SIG-M5 (cell line): ENCODE measurements around the gene GPR158.
"Not testable (repeated sequence)": the region's sequence is repeated elsewhere in the genome, so short reads cannot be mapped to it uniquely, and the experiment has no call there.

Experiments
- DNase-seq: peaks from one replicate; lab custom pipeline; 2025; lab: John Stamatoyannopoulos, UW

GPR158 gene, protein sequence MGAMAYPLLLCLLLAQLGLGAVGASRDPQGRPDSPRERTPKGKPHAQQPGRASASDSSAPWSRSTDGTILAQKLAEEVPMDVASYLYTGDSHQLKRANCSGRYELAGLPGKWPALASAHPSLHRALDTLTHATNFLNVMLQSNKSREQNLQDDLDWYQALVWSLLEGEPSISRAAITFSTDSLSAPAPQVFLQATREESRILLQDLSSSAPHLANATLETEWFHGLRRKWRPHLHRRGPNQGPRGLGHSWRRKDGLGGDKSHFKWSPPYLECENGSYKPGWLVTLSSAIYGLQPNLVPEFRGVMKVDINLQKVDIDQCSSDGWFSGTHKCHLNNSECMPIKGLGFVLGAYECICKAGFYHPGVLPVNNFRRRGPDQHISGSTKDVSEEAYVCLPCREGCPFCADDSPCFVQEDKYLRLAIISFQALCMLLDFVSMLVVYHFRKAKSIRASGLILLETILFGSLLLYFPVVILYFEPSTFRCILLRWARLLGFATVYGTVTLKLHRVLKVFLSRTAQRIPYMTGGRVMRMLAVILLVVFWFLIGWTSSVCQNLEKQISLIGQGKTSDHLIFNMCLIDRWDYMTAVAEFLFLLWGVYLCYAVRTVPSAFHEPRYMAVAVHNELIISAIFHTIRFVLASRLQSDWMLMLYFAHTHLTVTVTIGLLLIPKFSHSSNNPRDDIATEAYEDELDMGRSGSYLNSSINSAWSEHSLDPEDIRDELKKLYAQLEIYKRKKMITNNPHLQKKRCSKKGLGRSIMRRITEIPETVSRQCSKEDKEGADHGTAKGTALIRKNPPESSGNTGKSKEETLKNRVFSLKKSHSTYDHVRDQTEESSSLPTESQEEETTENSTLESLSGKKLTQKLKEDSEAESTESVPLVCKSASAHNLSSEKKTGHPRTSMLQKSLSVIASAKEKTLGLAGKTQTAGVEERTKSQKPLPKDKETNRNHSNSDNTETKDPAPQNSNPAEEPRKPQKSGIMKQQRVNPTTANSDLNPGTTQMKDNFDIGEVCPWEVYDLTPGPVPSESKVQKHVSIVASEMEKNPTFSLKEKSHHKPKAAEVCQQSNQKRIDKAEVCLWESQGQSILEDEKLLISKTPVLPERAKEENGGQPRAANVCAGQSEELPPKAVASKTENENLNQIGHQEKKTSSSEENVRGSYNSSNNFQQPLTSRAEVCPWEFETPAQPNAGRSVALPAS (N-terminal part only)

GRCh38 chr10:25174461-25175230 lies at the start of gene GPR158:
GPR158 (plus strand) TSS chr10:25175001; CDS start chr10:25175421, 420 bp downstream.
- no peak for DNase-seq

GRCh38 chr10:25125201-25125611 lies 49.6 kb upstream of the GPR158 start:
- no peak for DNase-seq

- no peak for DNase-seq
Observed at GRCh38 chr10:25129592-25129991, 45.2 kb upstream of the GPR158 start.

DNA sequence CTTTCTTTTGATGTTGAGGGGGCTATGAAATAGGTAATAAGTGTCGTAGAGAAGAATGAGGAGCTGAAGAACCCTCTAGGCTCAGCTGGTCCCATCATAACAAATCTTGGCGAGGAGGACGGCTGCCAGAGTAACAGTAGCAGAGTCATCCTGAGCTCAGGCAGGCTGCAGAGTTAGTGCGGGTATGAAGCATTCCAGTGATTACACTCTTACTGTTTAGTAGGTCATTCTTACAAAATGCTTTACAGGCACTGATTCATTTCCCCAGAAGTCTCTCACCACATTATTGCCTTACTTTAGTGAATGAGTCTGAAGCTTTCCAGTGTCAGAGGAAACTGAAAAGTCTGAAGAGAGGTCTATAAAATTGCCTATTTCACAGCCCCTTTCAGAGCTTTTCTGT lies 43.9 kb upstream of the GPR158 start:
- DNase-seq: no peak

- no peak for DNase-seq
Observed at GRCh38 chr10:25142116-25142864, 32.5 kb upstream of the GPR158 start.

- DNase-seq: no peak
Observed at GRCh38 chr10:25157650-25158049, 17.2 kb upstream of the GPR158 start.

GRCh38 chr10:25159591-25159990 lies 15.2 kb upstream of the GPR158 start:
- DNase-seq: no peak

DNA sequence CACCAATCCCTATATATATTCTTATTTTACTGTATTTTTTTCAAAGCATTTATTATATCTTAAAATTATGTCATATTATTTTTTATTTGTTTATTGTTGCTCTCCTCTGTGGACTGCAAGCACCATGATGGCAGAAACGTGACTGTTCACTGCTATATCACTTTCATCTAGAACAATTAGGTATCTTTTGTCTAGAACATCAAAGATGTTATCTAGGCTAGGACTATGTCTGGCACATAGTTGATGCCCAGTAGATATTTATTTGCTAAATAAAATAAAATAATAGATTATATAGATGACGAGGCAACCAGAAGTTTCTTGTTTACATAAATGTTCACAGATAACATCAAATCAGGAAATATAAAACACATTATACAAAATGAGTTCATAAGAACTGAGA lies 12.4 kb upstream of the GPR158 start:
- no peak for DNase-seq

- not testable (repeated sequence) for DNase-seq
Observed at GRCh38 chr10:25163464-25163863, 11.3 kb upstream of the GPR158 start.

- no peak for DNase-seq
Observed at GRCh38 chr10:25169740-25170139, 5.1 kb upstream of the GPR158 start.

DNA sequence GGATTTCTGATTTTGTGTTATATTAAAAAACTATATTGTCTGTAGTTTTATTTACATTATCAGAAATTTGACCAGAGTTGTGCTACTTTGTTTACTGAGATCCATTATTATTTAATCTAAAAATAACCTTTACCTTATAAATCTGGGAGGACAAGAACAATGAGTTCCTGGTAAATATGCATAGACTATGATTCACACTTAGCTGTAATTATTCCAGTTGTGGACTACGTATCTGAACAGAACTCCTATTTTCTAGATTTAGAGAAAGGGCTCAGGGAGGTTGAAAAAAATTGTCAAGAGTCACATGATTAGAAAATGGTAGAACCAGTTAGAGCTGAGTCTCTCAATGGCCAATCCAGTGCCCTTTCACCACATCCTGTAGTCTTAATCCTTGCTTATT lies 4.2 kb upstream of the GPR158 start:
- no peak for DNase-seq

GRCh38 chr10:25175527-25176420 lies 973 bp downstream of the GPR158 start:
- no peak for DNase-seq

DNA sequence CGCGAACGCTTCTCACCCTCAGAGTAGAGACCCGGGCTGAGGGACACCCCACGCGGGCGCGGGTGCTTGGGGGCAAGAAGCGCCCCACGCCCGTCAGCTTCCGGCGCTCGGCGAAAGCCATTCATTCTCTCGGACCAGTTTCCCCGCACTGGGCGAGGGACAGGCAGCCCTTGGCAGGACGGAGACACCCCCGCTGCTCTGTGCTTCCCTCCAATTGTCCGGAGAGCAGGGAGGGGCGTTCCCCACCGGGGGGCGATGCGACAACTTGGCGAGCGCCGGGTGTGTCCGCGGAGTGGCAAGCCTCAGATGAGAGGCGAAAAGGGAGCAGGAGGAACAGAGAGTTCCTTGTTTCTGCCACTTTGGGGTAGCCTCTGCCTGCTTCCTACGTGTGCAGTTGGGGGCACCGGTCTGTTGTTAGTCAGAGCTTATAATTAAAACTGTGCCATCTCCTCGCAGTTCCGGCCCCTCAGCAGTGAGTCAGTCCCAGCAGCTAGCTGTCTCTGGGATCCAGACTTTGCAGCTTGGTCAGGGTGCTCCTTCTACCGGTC lies 1.7 kb downstream of the GPR158 start:
- DNase-seq: no peak

DNA sequence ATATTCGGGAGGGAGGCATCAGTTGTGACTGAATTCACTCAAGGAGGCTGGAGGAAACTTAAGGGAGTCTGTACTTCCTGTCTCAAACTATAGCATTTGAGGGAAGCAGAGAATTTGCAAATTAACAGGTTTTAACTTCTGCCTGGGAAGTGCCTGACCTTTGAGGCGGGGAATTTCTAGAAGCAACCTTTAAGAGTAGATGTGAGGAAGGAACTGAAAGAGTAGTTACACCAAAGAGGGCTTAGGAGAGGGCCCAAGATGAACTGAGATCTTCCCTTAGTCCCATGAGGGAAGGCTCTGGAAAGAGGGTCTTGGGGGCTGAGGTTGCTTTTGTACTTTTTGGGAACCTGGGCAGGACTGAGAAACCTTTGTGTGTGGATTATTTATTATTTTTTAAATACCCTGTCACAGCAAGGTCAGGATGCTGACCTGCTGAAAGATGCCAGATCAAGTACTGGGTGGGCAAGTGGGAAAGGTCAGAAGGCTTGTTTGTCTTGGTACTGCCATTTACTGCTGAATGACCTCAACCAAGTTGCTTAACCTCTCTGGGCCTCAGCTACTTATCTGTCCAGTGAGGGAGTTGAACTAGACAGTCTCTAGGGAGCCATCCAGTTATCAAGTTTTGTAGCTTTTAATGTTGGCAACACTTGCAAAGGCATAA lies 2.4 kb downstream of the GPR158 start:
- no peak for DNase-seq

- no peak for DNase-seq
Observed at GRCh38 chr10:25177754-25178135, 2.9 kb downstream of the GPR158 start.

DNA sequence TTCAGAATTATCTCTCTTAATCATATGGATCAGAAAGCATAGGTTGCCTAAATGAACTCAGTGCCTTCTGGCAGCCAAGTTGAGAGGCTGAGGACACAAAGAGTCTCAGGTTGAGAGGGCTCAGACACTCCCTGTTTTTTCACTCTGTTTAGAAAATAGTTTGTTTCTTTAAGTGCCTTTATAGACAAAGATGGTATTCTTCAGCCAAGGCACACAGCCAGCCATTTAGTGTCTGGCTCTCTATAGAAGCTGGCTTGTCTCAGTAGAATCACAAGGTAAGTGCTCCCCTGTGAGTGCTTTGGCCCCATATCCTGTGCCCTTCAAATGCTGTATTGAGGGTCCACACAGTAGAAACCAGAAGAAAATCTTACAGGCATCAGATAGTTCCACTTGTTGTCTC lies 3.6 kb downstream of the GPR158 start:
- DNase-seq: no peak

DNA sequence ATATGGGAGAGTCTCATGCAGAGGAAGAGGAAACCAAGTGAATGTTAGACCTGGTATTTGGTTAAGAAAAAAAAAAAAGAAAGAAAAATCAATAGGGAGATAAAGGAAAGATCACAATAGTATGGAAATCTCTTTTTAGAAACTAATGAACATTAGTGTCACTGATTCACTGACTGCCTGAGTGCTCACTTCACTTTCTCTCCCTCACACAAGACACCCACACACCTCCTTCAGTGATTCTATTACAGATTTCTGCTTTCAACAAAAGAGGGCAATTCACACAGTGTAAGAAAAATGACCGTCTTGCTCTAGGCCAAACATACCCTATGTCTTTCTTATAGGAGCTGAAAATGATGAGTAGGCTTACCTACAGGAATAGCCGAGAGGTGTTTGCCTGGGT lies 6.0 kb downstream of the GPR158 start:
- DNase-seq: no peak

- DNase-seq: no peak
Observed at GRCh38 chr10:25182636-25183035, 7.8 kb downstream of the GPR158 start.
